GM20431 (cell line): Measurements from ENCODE around the gene COX6B1.
"Not testable (repeated sequence)": the region's sequence is repeated elsewhere in the genome, so short reads cannot be mapped to it uniquely, and the experiment has no call there.

Source experiments
- in situ Hi-C: fragments of 300-500 bp; cut with MseI, MboI; formaldehyde crosslinking; loops from one replicate; pipeline ENCODE4 v1.15.0; 2020; ENCODE audit warnings: low sequenced_read_pairs; ENCODE audit not compliant: unreplicated experiment

The COX6B1 gene

DNA sequence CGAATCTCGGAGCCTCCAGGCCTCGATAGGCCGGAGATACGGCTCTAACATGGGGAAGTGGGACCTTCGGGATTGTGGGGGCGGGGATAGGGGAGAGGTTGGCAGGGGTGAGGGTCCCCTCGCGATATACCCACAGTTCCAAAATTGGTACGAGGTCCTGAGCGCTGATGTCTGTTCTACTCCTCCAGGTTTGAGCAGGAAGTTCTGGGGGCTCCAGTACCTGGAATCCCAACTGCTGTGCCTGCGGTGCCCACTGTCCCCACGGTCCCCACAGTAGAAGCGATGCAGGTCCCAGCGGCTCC is 18.8 kb upstream of the COX6B1 start:
- in situ Hi-C loops: no loop called here

DNA sequence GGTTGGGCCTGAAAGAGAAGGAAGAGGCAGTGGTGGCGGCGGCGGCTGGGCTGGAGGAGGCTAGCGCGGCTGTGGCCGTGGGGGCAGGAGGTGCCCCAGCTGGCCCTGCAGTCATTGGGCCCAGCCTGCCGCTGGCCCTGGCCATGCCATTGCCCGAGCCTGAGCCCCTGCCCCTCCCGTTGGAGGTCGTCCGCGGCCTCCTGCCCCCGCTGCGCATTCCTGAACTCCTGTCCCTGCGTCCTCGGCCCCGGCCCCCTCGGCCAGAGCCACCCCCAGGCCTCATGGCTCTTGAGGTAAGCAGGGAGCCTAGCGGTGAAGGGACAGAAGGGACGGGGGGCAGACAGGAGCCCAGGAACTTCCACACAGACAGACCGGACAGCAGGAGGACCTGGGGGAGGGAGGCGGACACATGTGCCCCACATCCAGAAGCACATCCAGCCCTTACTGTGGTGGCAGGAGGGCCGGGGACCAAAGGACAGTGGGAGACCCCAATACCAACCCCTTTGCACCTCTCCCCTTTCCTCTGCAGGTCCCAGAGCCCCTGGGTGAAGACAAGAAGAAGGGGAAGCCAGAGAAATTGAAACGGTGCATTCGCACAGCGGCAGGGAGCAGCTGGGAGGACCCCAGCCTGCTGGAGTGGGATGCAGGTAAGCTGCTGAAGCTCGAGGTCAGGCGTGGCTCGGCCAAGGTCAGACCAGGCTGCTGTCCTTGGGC is 14.2 kb upstream of the COX6B1 start:
- in situ Hi-C loops: no loop called here

DNA sequence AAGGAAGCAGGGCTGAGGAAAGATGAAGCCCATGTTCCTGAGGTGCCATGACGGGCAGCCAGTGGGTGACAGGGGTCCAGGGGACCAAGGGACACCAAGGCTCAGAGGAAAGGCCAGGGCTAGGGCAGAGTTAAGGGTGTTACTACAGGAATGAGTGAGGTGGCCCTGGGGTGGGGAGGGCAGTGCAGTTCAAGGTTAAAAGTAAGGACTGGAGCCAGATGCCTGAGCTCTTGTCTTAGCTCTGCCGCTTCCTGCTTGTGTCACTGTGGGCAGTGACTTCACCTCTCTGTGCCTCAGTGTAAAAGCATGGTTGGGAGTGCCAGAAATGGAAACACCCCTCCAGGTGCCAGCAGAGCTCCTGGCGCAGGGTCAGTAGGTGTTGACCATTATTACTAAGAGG is 11.5 kb upstream of the COX6B1 start:
- in situ Hi-C loops: no loop called here

DNA sequence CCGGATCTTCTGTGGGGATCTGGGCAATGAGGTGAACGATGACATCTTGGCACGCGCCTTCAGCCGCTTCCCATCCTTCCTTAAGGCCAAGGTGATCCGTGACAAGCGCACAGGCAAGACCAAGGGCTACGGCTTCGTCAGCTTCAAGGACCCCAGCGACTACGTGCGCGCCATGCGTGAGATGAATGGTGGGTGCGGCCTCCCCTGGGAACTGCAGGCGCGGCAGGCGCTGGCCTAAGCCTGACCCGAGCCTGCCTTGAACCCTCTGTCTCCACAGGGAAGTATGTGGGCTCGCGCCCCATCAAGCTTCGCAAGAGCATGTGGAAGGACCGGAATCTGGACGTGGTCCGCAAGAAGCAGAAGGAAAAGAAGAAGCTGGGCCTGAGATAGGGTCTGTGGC is 11.0 kb upstream of the COX6B1 start:
- in situ Hi-C loops: no loop called here

DNA sequence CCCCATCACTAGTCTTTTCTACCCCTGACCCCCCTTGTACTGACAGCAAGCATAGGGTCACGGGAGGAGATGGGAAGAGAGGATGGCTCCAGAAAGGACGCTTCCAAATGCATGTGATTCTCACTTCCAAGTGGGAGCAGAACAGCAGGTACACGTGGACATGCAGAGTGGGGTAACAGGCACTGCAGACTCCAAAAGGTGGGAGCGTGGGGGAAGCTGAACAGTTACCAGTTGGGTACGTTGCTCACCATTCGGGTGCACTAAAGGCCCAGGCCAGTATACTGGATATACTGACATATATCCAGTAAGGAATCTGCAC is 8.8 kb upstream of the COX6B1 start:
- in situ Hi-C loops: no loop called here

DNA sequence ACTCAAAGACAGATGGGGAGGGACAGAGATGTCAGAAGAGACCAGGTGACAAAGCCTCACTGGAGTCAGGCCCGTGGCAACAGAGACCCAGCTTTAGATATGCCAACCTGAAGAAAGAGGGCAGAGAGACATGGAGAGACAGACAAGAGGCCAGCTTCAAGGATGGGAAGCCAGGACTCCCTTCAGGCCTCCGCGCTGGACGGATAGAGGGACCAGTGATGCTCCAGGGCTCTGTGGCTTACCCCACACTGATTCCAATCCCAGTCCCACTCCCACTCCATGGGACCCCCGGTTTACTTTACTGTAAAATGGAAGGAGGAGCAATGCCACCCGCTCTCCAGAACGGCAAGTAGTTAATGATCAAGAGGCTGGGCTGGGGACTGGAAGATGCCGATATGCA is 8.3 kb upstream of the COX6B1 start:
- in situ Hi-C loops: no loop called here

DNA sequence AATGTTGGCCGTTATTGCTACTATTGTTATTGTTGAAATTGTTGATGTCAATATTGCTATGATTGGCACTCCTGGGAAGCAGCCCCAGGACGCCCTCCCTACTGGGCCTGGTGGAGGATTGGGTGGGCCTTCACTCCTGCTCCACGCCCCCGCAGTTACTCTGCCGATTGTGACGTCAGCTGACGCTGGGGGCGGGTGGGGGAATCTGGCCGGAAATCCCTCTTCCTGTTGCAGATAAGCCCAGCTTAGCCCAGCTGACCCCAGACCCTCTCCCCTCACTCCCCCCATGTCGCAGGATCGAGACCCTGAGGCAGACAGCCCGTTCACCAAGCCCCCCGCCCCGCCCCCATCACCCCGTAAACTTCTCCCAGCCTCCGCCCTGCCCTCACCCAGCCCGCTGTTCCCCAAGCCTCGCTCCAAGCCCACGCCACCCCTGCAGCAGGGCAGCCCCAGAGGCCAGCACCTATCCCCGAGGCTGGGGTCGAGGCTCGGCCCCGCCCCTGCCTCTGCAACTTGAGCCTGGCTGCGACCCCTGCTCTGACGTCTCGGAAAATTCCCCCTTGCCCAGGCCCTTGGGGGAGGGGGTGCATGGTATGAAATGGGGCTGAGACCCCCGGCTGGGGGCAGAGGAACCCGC is 6.5 kb upstream of the COX6B1 start, which contains the start of gene ETV2:
Gene ETV2 (plus strand): TSS at position 231 of the 637 bp plus-strand sequence. CDS start 716 bp downstream, outside the sequence.
- in situ Hi-C loops: no loop called here

DNA sequence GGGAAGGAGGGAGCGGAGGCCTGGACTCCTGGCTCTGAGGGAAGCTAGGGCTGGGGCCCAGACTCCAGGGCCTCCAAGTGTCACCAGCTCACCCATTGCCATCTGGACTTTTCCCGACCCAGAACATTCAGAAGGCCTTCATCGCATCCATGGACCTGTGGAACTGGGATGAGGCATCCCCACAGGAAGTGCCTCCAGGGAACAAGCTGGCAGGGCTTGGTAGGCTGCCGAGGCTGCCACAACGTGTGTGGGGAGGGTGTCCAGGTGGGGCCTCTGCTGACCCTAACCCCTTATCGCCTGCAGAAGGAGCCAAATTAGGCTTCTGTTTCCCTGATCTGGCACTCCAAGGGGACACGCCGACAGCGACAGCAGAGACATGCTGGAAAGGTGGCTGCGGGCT is 5.8 kb upstream of the COX6B1 start:
- in situ Hi-C loops: no loop called here

DNA sequence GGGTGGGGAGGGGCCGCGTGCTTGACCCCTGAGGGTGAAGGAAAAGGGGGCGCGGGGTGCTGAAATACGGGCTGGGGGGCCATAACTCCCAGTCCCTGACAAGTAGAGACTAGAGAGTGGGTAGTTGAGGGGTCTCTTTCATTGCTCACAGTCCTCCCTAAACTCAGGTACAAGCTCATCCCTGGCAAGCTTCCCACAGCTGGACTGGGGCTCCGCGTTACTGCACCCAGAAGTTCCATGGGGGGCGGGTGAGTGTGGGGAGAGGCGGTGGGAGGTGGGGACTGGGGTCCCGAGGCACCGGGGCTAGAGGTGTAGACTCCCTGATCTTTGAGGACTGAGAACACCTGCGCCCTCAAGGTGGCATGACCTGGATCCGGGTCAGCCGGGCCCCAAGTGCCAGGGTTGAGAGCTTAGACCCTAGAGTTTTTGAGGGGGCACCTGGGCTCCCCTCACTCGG is 5.3 kb upstream of the COX6B1 start:
- in situ Hi-C loops: no loop called here

DNA sequence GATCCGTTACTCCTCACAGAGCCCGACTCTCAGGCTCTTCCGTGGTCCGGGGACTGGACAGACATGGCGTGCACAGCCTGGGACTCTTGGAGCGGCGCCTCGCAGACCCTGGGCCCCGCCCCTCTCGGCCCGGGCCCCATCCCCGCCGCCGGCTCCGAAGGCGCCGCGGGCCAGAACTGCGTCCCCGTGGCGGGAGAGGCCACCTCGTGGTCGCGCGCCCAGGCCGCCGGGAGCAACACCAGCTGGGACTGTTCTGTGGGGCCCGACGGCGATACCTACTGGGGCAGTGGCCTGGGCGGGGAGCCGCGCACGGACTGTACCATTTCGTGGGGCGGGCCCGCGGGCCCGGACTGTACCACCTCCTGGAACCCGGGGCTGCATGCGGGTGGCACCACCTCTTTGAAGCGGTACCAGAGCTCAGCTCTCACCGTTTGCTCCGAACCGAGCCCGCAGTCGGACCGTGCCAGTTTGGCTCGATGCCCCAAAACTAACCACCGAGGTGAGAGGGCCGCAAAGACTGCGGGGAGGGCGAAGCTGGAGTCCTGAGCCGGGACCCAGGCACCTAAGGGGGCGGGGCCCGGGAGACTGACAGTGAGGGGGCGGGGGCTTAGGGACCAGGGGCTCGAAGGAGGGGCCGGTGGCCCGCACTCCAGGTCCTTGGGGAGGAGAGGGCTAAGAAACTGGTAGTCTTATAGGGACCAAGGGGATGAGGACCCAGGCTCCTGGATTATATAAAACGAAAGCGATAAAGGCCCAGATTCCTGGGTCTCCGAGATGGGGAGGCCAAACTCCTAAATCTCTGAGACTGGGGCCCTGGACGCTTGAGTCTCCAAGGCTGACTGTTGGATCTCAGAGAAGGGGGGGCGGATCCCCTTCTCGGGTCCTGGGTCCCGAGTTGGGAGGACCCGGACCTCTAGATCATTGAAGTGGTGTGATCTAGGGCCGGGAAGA is 4.6 kb upstream of the COX6B1 start:
- in situ Hi-C loops: no loop called here

DNA sequence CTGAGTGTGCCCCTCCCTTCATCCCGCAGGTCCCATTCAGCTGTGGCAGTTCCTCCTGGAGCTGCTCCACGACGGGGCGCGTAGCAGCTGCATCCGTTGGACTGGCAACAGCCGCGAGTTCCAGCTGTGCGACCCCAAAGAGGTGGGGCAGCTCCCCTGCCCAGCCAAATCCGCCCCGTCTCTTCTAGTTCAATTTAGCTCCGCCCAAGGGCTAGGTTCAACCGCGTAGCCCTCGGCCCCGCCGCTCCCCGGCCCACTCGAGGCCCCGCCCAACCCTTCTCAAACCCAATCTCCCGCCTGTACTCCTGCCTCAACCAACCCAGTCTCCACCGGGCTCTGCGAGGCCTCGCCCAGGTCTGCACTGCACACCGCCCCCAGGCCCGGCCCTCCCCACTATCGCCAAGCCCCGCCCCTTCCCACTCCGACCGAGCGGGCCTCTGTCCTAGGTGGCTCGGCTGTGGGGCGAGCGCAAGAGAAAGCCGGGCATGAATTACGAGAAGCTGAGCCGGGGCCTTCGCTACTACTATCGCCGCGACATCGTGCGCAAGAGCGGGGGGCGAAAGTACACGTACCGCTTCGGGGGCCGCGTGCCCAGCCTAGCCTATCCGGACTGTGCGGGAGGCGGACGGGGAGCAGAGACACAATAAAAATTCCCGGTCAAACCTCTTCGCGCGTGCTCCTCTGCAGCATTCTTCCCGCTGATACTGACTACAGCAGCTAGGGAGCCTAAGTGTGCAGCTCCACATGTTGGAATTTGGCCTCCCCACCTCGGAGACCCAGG is 3.7 kb upstream of the COX6B1 start:
- in situ Hi-C loops: no loop called here

DNA sequence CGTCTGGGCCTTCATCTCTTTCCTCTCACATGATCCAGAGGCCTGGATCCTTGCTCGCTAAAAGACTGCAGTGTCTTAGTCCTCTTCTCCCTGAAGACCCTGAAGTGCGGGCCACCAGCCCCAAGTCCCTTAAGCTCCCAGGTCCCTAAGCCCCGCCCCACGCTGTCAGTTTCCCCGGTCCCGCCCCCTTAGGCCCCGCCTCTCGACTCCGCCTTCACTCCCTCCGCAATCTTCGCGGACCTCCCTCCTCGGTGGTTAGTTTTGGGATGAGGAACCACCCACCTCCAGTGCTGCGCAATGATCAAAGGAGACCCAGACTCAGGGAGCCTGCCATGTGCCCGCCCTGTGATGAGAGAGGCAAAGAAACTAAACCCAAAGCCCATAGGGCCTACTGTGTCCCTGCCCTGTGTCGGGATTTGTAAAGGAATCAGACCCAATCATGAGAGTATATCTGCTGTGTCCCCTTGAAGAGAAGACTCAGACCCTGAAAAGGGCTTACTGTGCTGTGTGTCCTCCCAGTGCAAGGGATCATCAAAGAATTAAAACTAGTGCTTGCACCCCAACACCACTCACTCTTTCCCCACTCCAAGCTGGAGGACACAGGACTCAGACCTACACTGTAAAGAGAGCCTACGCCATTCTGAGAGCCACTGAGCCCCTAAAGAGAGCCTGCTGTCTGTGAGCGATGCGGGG is 3.0 kb upstream of the COX6B1 start:
- in situ Hi-C loops: no loop called here

DNA sequence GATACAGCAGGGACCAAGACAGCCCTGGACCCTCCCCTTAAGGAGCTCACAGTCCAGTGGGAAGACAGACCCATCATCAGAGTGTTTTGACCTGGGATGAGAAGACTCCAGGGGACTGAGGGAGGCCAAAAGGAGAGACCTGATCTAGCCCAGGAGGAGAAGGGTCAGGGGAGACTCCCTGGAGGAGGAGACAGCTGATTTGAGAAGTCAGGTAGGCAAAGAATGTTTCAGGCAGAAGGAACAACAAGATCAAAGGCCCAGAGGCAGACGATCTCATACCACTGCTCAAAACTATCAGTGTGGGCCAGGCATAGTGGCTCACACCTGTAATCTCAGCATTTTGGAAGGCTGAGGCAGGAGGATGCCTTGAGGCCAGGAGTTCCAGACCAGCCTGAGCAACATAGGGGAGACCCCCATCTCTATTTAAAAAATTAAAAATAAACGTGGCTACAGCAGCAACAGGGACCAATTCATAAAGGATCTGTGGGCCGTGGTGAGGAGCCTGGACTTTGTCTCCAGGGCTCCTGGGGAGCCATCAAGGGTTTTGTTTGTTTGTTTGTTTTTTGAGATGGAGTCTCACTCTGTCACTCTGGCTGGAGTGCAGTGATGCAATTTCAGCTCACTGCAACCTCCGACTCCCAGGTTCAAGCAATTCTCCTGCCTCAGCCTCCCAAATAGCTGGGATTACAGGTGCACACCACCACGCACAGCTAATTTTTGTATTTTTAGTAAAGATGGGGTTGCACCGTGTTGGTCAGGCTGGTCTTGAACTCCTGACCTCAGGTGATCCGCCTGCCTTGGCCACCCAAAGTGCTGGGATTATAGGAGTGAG is 2.2 kb upstream of the COX6B1 start:
- in situ Hi-C loops: no loop called here

DNA sequence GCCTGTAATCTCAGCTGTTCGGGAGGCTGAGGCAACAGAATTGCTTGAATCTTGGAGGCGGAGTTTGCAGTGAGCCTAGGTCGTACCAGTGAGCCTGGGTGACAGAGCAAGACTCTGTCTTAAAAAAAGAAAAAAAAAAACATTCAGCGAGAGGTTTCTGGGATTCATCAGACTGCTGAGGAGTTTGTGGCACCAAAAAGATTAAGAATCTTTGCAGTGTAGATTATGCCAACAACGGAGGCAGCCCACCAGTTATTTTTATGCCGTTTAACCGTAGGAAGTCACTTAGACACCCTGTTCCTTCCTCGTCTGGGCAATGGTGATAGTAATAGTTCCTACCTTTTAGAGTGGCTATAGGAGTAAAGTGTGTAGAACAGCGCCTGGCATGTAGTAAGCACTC is 2.5 kb downstream of the COX6B1 start:
- in situ Hi-C loops: no loop called here

DNA sequence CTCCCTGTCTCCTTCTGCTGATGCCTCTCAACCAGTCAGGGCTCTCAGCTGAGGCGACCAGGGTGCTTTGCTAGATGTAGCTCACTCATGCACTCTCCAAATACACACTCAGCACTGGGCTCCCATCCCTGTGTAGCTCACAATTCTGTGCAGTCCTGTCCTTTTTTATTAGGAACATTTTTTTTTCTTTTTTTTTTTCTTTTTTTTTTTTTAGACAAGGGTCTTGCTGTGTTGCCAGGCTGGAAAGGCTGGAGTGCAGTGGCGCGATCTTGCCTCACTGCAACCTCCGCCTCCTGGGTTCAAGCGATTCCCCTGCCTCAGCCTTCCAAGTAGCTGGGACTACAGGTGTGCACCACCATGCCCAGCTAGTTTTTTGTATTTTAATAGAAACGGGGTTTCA is 6.7 kb downstream of the COX6B1 start:
- in situ Hi-C loops: not testable (repeated sequence)

DNA sequence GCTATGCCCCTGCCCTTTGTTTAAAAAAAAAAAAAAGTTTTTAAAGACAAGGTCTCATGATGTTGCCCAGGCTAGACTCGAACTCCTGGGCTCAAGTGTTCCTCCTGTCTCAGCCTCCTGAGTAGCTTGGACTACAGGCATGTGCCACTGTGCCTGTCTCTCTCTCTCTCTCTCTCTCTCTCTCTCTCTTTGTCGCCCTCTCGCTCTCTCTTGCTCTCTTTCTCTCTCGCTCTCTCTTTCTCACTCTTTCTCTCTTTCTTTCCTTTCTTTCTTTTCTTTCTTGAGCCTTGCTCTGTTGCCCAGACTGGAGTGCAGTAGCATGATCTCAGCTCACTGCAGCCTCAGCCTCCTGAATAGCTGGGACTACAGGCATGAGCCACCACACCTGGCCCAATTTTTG is 7.5 kb downstream of the COX6B1 start:
- in situ Hi-C loops: no loop called here

DNA sequence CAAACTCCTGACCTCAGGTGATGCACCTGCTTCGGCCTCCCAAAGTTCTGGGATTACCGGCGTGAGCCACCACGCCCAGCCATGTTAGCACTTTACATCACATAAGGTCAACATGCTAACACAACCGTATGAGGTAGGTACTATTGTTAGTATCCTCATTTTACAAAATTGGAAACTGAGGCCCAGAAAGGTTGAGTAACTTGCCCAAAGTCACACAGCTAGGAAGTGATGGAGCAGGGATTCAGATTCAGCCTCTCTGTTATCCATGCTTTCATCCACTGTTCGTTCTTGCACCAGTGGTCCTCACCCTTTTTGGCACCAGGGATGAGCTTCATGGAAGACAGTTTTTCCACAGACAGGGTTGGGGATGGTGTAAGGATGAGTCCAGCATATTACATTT is 8.6 kb downstream of the COX6B1 start:
- in situ Hi-C loops: no loop called here

DNA sequence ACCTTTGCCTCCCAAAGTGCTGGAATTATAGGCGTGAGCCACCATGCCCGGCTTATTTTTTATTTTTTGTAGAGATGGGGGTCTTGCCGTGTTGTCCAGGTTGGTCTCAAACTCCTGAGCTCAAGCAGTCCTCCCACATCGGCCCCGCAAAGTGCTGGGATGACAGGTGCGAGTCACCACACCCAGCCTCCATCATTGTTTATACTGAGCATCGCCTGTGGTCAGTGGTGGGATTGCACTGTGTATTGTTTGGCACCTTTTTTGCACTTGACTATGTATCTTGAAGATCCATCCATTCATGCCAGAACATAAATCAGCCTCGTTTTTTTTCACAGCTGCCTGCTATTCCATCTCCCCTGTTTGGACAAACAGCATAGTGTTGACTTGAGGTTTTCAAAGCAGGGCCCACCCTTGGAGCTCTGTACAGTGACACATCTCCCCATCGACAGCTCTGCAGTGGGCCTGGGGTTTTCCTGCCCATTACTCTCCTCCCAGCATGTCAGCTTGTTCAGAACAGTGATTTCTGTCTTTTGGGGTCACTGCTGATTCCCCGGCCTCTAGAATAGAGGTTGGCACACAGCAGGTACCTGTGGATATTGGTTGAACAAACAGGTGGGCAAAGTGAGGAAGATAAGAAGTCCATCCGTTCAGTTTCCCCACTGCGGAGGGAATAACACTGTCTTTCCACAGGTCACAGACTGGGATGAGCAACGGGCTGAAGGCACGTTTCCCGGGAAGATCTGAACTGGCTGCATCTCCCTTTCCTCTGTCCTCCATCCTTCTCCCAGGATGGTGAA is 10.0 kb downstream of the COX6B1 start:
- in situ Hi-C loops: no loop called here
